GM12872 (cell line): ENCODE results near the gene ZGPAT.

Experiments used
- TF ChIP-seq, protein P1 (sequence below): IDR thresholded peaks from 3 replicates; pipeline ENCODE4 v1.5.1; 2011; ENCODE audit warnings: low read depth, mild to moderate bottlenecking, low read length, moderate library complexity; ENCODE audit not compliant: insufficient read depth

ZGPAT gene

DNA sequence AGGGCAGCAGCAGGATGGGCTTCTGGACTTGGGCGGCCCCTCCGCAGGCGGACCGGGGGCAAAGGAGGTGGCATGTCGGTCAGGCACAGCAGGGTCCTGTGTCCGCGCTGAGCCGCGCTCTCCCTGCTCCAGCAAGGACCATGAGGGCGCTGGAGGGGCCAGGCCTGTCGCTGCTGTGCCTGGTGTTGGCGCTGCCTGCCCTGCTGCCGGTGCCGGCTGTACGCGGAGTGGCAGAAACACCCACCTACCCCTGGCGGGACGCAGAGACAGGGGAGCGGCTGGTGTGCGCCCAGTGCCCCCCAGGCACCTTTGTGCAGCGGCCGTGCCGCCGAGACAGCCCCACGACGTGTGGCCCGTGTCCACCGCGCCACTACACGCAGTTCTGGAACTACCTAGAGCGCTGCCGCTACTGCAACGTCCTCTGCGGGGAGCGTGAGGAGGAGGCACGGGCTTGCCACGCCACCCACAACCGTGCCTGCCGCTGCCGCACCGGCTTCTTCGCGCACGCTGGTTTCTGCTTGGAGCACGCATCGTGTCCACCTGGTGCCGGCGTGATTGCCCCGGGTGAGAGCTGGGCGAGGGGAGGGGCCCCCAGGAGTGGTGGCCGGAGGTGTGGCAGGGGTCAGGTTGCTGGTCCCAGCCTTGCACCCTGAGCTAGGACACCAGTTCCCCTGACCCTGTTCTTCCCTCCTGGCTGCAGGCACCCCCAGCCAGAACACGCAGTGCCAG, 11.0 kb upstream of the ZGPAT start, which contains the start of gene TNFRSF6B:
Gene TNFRSF6B, plus strand, starts transcription at position 25 of the 729 bp plus-strand sequence. Its CDS starts 116 bp downstream, at position 141.
- TF ChIP-seq, protein P1, sequence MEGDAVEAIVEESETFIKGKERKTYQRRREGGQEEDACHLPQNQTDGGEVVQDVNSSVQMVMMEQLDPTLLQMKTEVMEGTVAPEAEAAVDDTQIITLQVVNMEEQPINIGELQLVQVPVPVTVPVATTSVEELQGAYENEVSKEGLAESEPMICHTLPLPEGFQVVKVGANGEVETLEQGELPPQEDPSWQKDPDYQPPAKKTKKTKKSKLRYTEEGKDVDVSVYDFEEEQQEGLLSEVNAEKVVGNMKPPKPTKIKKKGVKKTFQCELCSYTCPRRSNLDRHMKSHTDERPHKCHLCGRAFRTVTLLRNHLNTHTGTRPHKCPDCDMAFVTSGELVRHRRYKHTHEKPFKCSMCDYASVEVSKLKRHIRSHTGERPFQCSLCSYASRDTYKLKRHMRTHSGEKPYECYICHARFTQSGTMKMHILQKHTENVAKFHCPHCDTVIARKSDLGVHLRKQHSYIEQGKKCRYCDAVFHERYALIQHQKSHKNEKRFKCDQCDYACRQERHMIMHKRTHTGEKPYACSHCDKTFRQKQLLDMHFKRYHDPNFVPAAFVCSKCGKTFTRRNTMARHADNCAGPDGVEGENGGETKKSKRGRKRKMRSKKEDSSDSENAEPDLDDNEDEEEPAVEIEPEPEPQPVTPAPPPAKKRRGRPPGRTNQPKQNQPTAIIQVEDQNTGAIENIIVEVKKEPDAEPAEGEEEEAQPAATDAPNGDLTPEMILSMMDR, result no peak

DNA sequence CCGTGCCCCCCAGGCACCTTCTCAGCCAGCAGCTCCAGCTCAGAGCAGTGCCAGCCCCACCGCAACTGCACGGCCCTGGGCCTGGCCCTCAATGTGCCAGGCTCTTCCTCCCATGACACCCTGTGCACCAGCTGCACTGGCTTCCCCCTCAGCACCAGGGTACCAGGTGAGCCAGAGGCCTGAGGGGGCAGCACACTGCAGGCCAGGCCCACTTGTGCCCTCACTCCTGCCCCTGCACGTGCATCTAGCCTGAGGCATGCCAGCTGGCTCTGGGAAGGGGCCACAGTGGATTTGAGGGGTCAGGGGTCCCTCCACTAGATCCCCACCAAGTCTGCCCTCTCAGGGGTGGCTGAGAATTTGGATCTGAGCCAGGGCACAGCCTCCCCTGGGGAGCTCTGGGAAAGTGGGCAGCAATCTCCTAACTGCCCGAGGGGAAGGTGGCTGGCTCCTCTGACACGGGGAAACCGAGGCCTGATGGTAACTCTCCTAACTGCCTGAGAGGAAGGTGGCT, 10.4 kb upstream of the ZGPAT start:
- TF ChIP-seq, protein P1, result no peak

DNA sequence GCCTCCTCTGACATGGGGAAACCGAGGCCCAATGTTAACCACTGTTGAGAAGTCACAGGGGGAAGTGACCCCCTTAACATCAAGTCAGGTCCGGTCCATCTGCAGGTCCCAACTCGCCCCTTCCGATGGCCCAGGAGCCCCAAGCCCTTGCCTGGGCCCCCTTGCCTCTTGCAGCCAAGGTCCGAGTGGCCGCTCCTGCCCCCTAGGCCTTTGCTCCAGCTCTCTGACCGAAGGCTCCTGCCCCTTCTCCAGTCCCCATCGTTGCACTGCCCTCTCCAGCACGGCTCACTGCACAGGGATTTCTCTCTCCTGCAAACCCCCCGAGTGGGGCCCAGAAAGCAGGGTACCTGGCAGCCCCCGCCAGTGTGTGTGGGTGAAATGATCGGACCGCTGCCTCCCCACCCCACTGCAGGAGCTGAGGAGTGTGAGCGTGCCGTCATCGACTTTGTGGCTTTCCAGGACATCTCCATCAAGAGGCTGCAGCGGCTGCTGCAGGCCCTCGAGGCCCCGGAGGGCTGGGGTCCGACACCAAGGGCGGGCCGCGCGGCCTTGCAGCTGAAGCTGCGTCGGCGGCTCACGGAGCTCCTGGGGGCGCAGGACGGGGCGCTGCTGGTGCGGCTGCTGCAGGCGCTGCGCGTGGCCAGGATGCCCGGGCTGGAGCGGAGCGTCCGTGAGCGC, 9.8 kb upstream of the ZGPAT start:
- TF ChIP-seq, protein P1, result no peak

DNA sequence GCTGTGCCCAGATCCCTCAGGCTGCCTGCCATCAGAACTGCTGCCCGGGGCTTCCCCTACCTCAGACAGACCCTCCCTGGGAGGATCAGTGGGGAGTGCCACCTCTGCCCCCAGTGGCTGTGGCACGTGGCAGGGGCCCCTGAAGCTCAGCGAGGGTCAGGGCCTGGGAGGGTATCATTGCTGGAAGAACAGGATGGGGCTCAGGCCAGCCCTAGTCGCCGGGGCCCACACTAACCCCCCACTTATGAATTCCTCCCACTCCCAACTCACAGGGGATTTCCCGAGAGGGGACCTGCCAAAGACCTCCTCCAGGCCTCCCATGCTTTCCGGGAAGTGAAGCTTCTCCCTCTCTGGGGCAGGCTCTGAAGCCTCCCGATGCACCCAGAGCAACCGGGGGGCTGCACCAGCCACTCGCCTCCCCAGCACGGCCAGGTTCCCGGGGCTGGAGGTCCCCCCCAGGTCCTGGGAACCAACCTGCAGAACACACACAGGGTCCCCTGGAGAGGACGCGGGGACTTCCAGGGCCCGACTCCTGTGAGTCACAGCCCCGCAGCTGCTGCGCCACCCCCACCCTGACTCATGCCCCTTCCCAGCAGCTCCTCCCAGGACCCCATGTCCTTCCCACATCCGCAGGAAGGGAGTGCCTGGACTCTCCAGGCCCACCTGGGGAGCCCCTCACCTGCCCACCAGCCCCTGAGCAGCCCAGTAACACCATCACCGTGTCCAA, 8.9 kb upstream of the ZGPAT start:
- TF ChIP-seq, protein P1, result 0 out of 3 replicates have a peak, but pooled peaks have one; percentile 3

DNA sequence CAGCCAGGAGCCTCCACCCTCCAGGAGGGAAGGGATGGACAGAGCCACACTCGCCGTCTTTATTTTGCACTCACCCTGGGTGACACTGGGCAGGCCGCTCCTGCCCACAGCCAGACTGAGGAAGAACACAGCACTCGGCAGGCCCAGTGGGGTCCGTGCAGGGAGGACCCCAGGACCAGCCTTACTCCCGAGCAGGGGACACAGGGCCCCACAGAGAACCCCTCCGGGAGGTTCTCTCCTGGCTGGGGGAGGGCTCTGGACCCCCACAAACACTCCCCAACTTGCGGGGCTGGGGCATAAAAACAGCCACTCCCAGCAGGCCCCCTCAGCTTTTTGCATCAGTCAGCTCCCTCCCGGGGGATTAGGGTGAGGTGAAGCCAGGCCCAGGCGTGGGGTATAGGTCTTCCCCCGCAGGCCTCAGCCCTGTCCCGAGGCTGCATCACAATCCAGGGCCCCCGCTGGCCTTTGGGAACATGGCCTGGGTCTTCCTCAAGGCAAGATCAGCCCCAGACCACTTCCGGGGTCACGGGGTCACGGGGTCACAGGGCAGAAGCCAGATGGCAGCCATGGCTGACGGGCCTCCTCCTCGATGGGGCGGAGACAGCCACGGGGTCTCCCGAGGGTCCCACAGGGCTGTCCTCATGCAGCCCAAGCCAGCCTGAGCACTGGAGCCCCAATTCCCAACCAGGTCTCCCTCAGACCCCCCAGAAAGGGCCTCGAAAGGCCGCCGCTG, 8.2 kb upstream of the ZGPAT start:
- TF ChIP-seq, protein P1, result no peak

DNA sequence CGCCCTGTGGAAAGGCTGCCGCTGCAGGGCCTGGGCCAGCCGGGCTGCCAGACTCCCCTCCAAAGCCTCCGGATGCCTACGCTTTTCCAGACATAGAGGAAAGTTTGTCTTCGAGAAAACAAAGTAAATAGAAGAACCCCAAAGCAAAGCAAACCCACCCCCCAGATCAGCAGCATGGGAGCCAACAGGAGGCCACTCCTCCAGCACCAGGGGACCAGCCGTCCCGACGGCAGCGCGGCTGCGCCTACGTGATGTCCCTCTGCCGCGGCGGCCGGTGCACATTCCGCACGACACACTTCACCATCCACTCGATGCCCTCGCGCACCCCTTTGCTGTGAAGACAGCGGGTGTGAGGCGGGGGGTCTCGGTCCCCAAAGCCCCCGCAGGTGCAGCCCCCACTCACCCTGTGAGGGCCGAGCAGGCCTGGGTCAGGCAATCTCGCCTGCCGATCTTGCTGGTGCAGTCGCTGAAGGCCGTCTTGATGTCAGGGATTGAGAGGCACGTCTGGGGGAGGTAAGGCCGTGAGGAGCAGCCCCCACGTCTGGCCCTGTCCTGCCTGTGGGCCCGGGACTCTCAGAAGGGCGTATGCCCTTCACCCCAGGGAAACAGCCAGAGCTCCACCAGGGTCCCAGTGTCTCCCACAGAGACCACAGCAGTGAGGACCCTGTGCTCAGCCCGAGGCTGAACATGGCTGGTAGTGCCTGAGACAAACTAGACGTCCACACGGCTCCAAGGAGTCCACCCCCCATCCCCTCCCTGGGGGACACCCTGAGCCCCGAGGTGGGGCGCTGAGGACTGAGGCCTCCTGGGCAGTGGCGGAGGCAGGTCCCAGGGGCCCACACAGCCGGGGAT, 7.4 kb upstream of the ZGPAT start:
- TF ChIP-seq, protein P1, result no peak
